SU-DHL-6 (cell line): ENCODE results near the gene GPHN.

Experiments used
- H2AFZ ChIP-seq: fragments of 200-600 bp; sonication (generic); 2 replicates; pipeline ENCODE4 v1.6.1; 2014; ENCODE audit warnings: low read depth, mild to moderate bottlenecking, moderate library complexity, mixed read lengths, antibody characterized with exemption, low read length; ENCODE audit not compliant: severe bottlenecking
- H3F3A ChIP-seq: fragments of 200-600 bp; shearing (Covaris generic); 2 replicates; pipeline ENCODE4 v1.6.0; 2016; ENCODE audit warnings: antibody characterized with exemption, mild to moderate bottlenecking; ENCODE audit not compliant: insufficient read depth
- H3K27ac ChIP-seq: fragments of 200-600 bp; sonication (generic); 2 replicates; pipeline ENCODE4 v1.5.1; 2016; ENCODE audit warnings: low read depth, mild to moderate bottlenecking, low read length, moderate library complexity, mixed read lengths
- H3K27me3 ChIP-seq: fragments of 200-600 bp; sonication (generic), shearing (Covaris generic); 2 replicates; pipeline ENCODE4 v1.6.0; 2014; ENCODE audit warnings: mild to moderate bottlenecking, low read length
- H3K36me3 ChIP-seq: fragments of 200-600 bp; sonication (generic); 2 replicates; pipeline ENCODE4 v1.6.1; 2014; ENCODE audit warnings: mild to moderate bottlenecking, low read length, mixed read lengths
- H3K4me2 ChIP-seq: fragments of 300-600, 200-600 bp; shearing (Covaris generic), sonication (generic); 2 replicates; pipeline ENCODE4 v1.6.0; 2014; ENCODE audit warnings: low read length, low read depth, mild to moderate bottlenecking; ENCODE audit not compliant: poor library complexity, severe bottlenecking
- H3K4me3 ChIP-seq: fragments of 200-600 bp; sonication (generic); 2 replicates; pipeline ENCODE4 v1.5.1; 2014; ENCODE audit warnings: antibody characterized with exemption, low read length, mild to moderate bottlenecking, mixed read lengths; ENCODE audit not compliant: insufficient read depth, poor library complexity, severe bottlenecking
- H3K79me2 ChIP-seq: fragments of 200-600 bp; sonication (generic); 2 replicates; pipeline ENCODE4 v1.6.1; 2014; ENCODE audit warnings: mild to moderate bottlenecking, low read length, moderate library complexity; ENCODE audit not compliant: insufficient read depth
- H3K9ac ChIP-seq: fragments of 200-600 bp; sonication (generic); 2 replicates; pipeline ENCODE4 v1.7.0; 2014; ENCODE audit warnings: mild to moderate bottlenecking, low read length
- H3K9me2 ChIP-seq: fragments of 200-600 bp; sonication (generic); replicated peaks from 2 replicates; pipeline ENCODE4 v1.6.1; 2014; ENCODE audit warnings: low read length; ENCODE audit not compliant: insufficient read depth
- H3K9me3 ChIP-seq: fragments of 200-600 bp; sonication (generic); 2 replicates; pipeline ENCODE4 v1.6.1; 2014; ENCODE audit warnings: low read length, mixed read lengths; ENCODE audit not compliant: insufficient read depth
- H4K20me1 ChIP-seq: fragments of 200-600 bp; sonication (generic); 2 replicates; pipeline ENCODE4 v1.6.1; 2014; ENCODE audit warnings: low read depth, mild to moderate bottlenecking, antibody characterized with exemption, low read length, moderate library complexity, mixed read lengths
- EZH2phosphoT487 ChIP-seq: fragments of 200-600 bp; sonication (generic), shearing (Covaris generic); conservative IDR thresholded peaks from 2 replicates; pipeline ENCODE4 v1.6.1; 2018; ENCODE audit warnings: mild to moderate bottlenecking, antibody characterized with exemption, low read length, moderate library complexity, mixed read lengths
- TF ChIP-seq, protein P1 (sequence below): fragments of 200-600 bp; sonication (generic); IDR thresholded peaks from one replicate; pipeline ENCODE4 v1.5.1; 2017; ENCODE audit warnings: antibody characterized with exemption, mild to moderate bottlenecking, low read length, moderate library complexity; ENCODE audit not compliant: insufficient read depth, poor library complexity, severe bottlenecking

GPHN gene

DNA sequence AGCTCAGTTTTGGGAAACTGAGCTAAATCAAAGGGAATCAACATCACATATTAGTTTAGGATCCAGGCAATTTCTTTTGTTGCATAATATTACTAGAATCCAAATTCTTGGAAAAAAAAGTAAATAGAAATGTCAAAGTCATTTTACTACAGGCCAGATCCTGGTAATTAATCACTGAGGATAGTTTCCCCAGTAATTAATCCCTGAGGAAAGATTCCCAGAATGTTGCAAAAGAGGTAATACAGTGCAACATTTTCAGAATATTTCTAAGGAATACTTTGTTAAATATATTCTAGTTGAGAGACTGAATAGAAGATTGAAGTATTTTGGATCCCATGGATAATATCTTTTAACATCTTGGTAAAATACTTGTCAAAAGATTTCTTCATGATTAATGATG, 474.3 kb downstream of the GPHN start:
- H3K27ac ChIP-seq: no peak overlapping the region
- no peak overlapping the region for H3K4me3 ChIP-seq
- H3K4me2 ChIP-seq: no peak overlapping the region
- H3K9me2 ChIP-seq: no peaks in the 10 kb centered on the region
- H3K9me3 ChIP-seq: no peaks in the 10 kb centered on the region
- H3F3A ChIP-seq: no peaks in the 10 kb centered on the region
- H3K79me2 ChIP-seq: no peaks in the 10 kb centered on the region
- H3K9ac ChIP-seq: no peak overlapping the region
- H3K36me3 ChIP-seq: no peaks in the 10 kb centered on the region
- H2AFZ ChIP-seq: no peak overlapping the region
- no peaks in the 10 kb centered on the region for H3K27me3 ChIP-seq
- H4K20me1 ChIP-seq: no peaks in the 10 kb centered on the region
- no peak for TF ChIP-seq EZH2phosphoT487

GRCh38 chr14:66992776-66993175, 484.8 kb downstream of the GPHN start:
- no peaks in the 10 kb centered on the region for H3K9me3 ChIP-seq
- H3K9me2 ChIP-seq: no peaks in the 10 kb centered on the region
- no peak overlapping the region for H2AFZ ChIP-seq
- no peaks in the 10 kb centered on the region for H3K36me3 ChIP-seq
- no peaks in the 10 kb centered on the region for H4K20me1 ChIP-seq
- no peak overlapping the region for H3K4me3 ChIP-seq
- TF ChIP-seq EZH2phosphoT487: no peak
- TF ChIP-seq, protein P1, sequence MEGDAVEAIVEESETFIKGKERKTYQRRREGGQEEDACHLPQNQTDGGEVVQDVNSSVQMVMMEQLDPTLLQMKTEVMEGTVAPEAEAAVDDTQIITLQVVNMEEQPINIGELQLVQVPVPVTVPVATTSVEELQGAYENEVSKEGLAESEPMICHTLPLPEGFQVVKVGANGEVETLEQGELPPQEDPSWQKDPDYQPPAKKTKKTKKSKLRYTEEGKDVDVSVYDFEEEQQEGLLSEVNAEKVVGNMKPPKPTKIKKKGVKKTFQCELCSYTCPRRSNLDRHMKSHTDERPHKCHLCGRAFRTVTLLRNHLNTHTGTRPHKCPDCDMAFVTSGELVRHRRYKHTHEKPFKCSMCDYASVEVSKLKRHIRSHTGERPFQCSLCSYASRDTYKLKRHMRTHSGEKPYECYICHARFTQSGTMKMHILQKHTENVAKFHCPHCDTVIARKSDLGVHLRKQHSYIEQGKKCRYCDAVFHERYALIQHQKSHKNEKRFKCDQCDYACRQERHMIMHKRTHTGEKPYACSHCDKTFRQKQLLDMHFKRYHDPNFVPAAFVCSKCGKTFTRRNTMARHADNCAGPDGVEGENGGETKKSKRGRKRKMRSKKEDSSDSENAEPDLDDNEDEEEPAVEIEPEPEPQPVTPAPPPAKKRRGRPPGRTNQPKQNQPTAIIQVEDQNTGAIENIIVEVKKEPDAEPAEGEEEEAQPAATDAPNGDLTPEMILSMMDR: no peak
- no peaks in the 10 kb centered on the region for H3F3A ChIP-seq
- H3K9ac ChIP-seq: no peak overlapping the region
- H3K4me2 ChIP-seq: no peak overlapping the region
- H3K27me3 ChIP-seq: no peaks in the 10 kb centered on the region
- no peak overlapping the region for H3K27ac ChIP-seq
- no peaks in the 10 kb centered on the region for H3K79me2 ChIP-seq

GRCh38 chr14:66993512-66993911, 485.6 kb downstream of the GPHN start:
- Histone ChIP-seq H3K27ac (no peak overlapping the region), H3K9me2 (no peaks in the 10 kb centered on the region), H3K9me3 (no peaks in the 10 kb centered on the region), H3K36me3 (no peaks in the 10 kb centered on the region), H2AFZ (no peak overlapping the region), H3F3A (no peaks in the 10 kb centered on the region), H3K4me3 (no peak overlapping the region), H3K79me2 (no peaks in the 10 kb centered on the region), H3K27me3 (no peaks in the 10 kb centered on the region), H4K20me1 (no peaks in the 10 kb centered on the region), H3K9ac (no peak overlapping the region), H3K4me2 (no peak overlapping the region)
- TF ChIP-seq EZH2phosphoT487: no peak
- TF ChIP-seq, protein P1: no peak

- TF ChIP-seq, protein P1: no peak
- no peak overlapping the region for H2AFZ ChIP-seq
- H3F3A ChIP-seq: no peaks in the 10 kb centered on the region
- H3K4me3 ChIP-seq: no peak overlapping the region
- H3K9me2 ChIP-seq: no peaks in the 10 kb centered on the region
- H3K27ac ChIP-seq: no peak overlapping the region
- H3K9me3 ChIP-seq: no peaks in the 10 kb centered on the region
- H4K20me1 ChIP-seq: no peaks in the 10 kb centered on the region
- no peak overlapping the region for H3K9ac ChIP-seq
- no peaks in the 10 kb centered on the region for H3K36me3 ChIP-seq
- no peaks in the 10 kb centered on the region for H3K79me2 ChIP-seq
- no peak overlapping the region for H3K4me2 ChIP-seq
- H3K27me3 ChIP-seq: no peaks in the 10 kb centered on the region
Measured at GRCh38 chr14:66998013-66998412, 490.1 kb downstream of the GPHN start.
